Adrenal gland (tissue), 5 donors: ENCODE data around the gene MTAP.

Source experiments
- CTCF ChIP-seq, 6 experiments: fragments of 450-650 bp in 4 of 6; fragments of 200-600 bp in 2 of 6; sonication (generic) in 1 of 6; IDR thresholded peaks; 1 replicate in 5 of 6; 2 replicates in 1 of 6; pipeline versions ENCODE4 v1.5.1 to v1.8.0; 2016 to 2021; ENCODE audit warnings: antibody characterized with exemption in 6 of 6, mild to moderate bottlenecking in 2 of 6, moderate library complexity in 1 of 6
- POLR2A ChIP-seq, 2 donors: fragments of 450-650 bp; IDR thresholded peaks; one replicate each; pipeline ENCODE4 v1.6.1; 2017; ENCODE audit warnings: antibody characterized with exemption in 2 of 2, mild to moderate bottlenecking in 2 of 2, moderate library complexity in 1 of 2
- donor health status: DM: no; HTN: no; CAD: no.

DNA sequence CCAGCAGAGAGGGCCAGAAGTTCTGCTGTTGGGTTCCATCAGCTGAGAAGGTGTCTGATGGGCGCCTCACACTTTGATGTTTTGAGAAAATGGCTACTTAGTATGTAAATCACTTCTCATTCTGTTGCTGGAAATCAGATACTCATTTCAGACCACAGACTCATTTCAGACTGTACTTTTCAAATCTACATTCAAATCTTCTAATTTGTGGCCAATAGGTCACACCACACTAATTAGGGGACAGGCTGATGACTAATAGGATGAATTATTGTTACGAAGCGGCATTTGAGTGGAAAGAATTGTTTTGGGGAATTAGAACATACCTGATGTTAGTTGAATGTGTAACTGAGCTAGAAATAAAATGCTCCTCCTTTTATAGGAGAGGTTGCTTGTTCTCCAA lies 13.2 kb downstream of the MTAP start:
- TF ChIP-seq CTCF (IDR thresholded peaks at IDR 0.05) (no peak), POLR2A (IDR thresholded peaks at IDR 0.05) (no peak)
